ENCODE measurements around the gene SIGLEC5. TPM values are rescaled to one million over a fixed set of nuclear protein-coding genes. Genes with fewer than 3 reads are reported as not detected.

SIGLEC5 gene
- total and polyA plus RNA-seq, 4 donors, result 1.6 to 2.2 TPM; not detected in 2

DNA sequence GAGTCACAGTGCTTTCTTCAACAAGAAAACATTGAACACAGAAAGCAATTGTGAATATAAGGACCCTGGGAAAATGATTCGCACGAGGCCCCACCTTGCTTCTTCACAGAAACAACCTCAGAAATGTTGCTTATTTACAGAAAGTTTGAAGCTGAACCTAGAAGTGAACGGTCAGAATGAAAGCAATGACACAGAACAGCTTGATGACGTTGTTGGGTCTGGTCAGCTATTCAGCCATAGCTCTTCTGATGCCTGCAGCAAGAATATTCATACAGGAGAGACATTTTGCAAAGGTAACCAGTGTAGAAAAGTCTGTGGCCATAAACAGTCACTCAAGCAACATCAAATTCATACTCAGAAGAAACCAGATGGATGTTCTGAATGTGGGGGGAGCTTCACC, 43.4 kb downstream of the SIGLEC5 start:
- 97% methylated on average over 4 of the region's 4 CpGs for WGBS, 2 donors
- ATAC-seq (ENCODE audit: insufficient read depth, low FRiP score) (no peak), DNase-seq (no peak)
- Histone ChIP-seq H3K27me3 (ENCODE audit: control insufficient read depth in 3 of 3, insufficient read depth in 3 of 3, low read length in 2 of 3) (no peaks in the 10 kb centered on the region), H3K4me3 (no peak overlapping the region), H3K4me1 (ENCODE audit: control insufficient read depth in 5 of 5, insufficient read depth in 5 of 5, low read length in 5 of 5) (no peaks in the 10 kb centered on the region), H3K9ac (ENCODE audit: insufficient read depth in 1 of 2, low read length in 2 of 2) (no peak overlapping the region), H3K9me3 (ENCODE audit: control insufficient read depth in 4 of 4, insufficient read depth in 3 of 4, low read length in 3 of 4) (peaks cover 6 to 21% (median 11%) of the 10 kb centered on the region in 4 donors), H3K27ac (ENCODE audit: low read depth in 1 of 2, low read length in 1 of 2) (no peak overlapping the region), H3K36me3 (ENCODE audit: control insufficient read depth in 4 of 4, insufficient read depth in 4 of 4, low read length in 4 of 4) (peaks cover 11 to 50% (median 42%) of the 10 kb centered on the region in 4 donors)
- TF ChIP-seq, protein P1, sequence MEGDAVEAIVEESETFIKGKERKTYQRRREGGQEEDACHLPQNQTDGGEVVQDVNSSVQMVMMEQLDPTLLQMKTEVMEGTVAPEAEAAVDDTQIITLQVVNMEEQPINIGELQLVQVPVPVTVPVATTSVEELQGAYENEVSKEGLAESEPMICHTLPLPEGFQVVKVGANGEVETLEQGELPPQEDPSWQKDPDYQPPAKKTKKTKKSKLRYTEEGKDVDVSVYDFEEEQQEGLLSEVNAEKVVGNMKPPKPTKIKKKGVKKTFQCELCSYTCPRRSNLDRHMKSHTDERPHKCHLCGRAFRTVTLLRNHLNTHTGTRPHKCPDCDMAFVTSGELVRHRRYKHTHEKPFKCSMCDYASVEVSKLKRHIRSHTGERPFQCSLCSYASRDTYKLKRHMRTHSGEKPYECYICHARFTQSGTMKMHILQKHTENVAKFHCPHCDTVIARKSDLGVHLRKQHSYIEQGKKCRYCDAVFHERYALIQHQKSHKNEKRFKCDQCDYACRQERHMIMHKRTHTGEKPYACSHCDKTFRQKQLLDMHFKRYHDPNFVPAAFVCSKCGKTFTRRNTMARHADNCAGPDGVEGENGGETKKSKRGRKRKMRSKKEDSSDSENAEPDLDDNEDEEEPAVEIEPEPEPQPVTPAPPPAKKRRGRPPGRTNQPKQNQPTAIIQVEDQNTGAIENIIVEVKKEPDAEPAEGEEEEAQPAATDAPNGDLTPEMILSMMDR (IDR thresholded peaks at IDR 0.05; ENCODE audit: control extremely low read depth, extremely low read depth), result no peak

DNA sequence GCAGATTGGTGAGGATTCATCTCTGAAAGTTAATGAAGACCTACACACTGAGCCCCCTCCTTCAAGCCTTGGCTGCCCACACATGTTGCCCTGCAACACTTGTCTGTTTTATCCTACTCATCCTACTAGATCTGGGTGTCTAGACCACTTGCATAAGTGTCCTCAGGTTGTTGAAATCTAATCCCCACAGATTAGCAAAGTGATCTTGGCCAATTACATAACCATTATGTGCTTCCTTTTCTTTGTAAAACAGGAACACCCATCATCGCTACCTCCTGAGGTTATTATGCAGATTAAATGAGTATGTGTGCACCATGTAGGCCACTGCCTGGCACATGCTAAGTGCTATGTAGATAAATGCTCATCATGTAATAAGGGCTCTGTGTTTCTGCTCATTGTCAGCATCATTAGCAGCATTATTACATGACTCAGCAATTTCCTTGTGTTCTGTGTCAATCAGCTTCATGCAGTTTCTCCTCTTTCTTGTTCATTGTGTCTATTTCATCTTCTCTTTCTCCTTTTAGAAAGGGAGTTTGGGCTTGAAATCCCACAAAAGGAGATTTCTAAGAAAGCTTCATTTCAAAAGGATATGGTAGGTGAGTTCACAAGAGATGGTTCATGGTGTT, 44.0 kb downstream of the SIGLEC5 start:
- Histone ChIP-seq H3K36me3 (ENCODE audit: control insufficient read depth in 4 of 4, insufficient read depth in 4 of 4, low read length in 4 of 4) (peaks cover 17 to 56% (median 47%) of the 10 kb centered on the region in 4 donors), H3K9me3 (ENCODE audit: control insufficient read depth in 4 of 4, insufficient read depth in 3 of 4, low read length in 3 of 4) (peaks cover 6 to 21% (median 11%) of the 10 kb centered on the region in 4 donors), H3K4me3 (no peak overlapping the region), H3K4me1 (ENCODE audit: control insufficient read depth in 5 of 5, insufficient read depth in 5 of 5, low read length in 5 of 5) (no peaks in the 10 kb centered on the region), H3K27me3 (ENCODE audit: control insufficient read depth in 3 of 3, insufficient read depth in 3 of 3, low read length in 2 of 3) (no peaks in the 10 kb centered on the region), H3K9ac (ENCODE audit: insufficient read depth in 1 of 2, low read length in 2 of 2) (no peak overlapping the region), H3K27ac (ENCODE audit: low read depth in 1 of 2, low read length in 1 of 2) (no peak overlapping the region)
- TF ChIP-seq, protein P1 (IDR thresholded peaks at IDR 0.05; ENCODE audit: control extremely low read depth, extremely low read depth), result no peak
- 41 to 69% methylated on average over 1 of the region's 1 CpG for WGBS, 2 donors
- ATAC-seq (ENCODE audit: insufficient read depth, low FRiP score) (no peak), DNase-seq (no peak)

DNA sequence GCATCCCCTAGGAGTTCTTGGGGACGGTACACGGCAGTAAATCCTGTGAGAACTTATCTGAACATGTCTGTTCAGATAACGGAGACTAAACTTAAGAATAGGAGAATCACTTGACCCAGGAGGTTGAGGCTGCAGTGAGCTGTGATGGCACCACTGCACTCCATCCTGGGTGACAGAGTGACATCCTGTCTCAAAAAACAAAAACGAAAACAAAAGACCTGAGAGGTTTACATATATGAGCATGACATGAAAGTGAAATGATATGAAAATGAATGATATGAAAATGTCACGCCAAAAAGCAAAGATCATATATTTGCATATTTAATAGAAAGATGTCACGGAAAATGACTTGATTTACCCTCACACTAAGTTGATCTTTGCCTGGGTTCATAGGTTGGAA, 53.4 kb downstream of the SIGLEC5 start:
- no peaks in the 10 kb centered on the region for H3K9me3 ChIP-seq (ENCODE audit: control insufficient read depth in 4 of 4, insufficient read depth in 3 of 4, low read length in 3 of 4)
- DNase-seq, result no peak
- 93 to 95% methylated on average over 6 of the region's 6 CpGs for WGBS, 2 donors
- H3K27ac ChIP-seq (ENCODE audit: low read depth in 1 of 2, low read length in 1 of 2), result no peak overlapping the region
- H3K4me1 ChIP-seq (ENCODE audit: control insufficient read depth in 5 of 5, insufficient read depth in 5 of 5, low read length in 5 of 5), result peaks cover 5 to 9% (median 7%) of the 10 kb centered on the region in 5 donors
- H3K36me3 ChIP-seq (ENCODE audit: control insufficient read depth in 4 of 4, insufficient read depth in 4 of 4, low read length in 4 of 4), result peaks cover 16 to 39% (median 23%) of the 10 kb centered on the region in 4 donors
- TF ChIP-seq, protein P1 (IDR thresholded peaks at IDR 0.05; ENCODE audit: control extremely low read depth, extremely low read depth), result no peak
- H3K9ac ChIP-seq (ENCODE audit: insufficient read depth in 1 of 2, low read length in 2 of 2), result no peak overlapping the region
- no peaks in the 10 kb centered on the region for H3K27me3 ChIP-seq (ENCODE audit: control insufficient read depth in 3 of 3, insufficient read depth in 3 of 3, low read length in 2 of 3)
- no peak for ATAC-seq (ENCODE audit: insufficient read depth, low FRiP score)
- no peak overlapping the region for H3K4me3 ChIP-seq
